Activated naive CD4-positive, alpha-beta T cell treated with anti-CD3 and anti-CD28 coated beads, Interleukin-2, amount 10 ng/mL, durations not matched to agents 5 hours and 36 hours (primary cell): Measurements from ENCODE around the gene RUBCNL. TPM values are rescaled to one million over a fixed set of nuclear protein-coding genes. Genes with fewer than 3 reads are reported as not detected.

ENCODE experiments used
- total RNA-seq, 2 experiments: library from RNA; stranded (reverse); gene quantifications; one replicate each; pipeline ENCODE4 v1.2.3, GENCODE V29; 2021

RUBCNL gene, protein sequence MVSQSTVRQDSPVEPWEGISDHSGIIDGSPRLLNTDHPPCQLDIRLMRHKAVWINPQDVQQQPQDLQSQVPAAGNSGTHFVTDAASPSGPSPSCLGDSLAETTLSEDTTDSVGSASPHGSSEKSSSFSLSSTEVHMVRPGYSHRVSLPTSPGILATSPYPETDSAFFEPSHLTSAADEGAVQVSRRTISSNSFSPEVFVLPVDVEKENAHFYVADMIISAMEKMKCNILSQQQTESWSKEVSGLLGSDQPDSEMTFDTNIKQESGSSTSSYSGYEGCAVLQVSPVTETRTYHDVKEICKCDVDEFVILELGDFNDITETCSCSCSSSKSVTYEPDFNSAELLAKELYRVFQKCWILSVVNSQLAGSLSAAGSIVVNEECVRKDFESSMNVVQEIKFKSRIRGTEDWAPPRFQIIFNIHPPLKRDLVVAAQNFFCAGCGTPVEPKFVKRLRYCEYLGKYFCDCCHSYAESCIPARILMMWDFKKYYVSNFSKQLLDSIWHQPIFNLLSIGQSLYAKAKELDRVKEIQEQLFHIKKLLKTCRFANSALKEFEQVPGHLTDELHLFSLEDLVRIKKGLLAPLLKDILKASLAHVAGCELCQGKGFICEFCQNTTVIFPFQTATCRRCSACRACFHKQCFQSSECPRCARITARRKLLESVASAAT
- under 1 TPM in 1 of 2 experiments, not detected in 1; 0.17 TPM for total RNA-seq

DNA sequence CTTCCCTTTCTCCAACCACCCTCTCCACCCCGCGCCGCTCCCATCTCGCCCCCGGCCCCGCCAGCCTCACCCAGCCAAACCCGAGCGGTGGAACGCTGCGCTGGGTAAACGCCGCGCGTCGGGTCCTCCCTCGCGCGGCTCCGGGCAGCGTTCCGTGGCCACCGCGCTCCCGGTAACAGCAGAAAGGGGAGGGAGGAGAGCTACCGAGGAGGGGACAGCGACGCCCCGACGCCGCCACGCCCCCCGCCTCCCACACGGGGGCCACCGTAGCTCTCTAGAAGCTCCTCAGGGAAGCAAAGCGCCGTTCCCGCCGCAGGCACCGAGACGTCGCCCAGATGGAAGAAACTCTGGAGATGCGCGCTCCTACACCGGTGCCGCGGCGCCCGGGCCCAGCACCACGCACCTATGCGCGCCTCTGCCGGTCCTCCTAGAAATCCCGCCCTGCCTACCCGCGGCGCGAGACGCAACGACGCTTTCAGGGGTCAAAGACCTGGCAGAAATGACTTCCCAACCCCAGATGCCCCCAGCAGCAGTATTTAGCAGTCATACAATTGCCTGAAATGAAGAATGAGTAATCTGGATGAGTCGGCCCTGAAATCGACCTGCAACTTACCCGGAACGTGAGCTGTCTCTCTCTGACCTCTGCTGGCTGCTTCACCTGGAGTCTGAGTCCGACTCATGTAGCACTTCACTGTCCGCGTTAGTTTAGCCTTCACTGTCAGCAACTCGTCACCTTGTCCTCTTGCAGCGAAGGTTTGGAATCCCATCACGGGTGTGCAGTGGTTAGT, at the start of gene RUBCNL:
RUBCNL (minus strand) TSS at position 189 of the 788 bp plus-strand sequence. CDS start 14,777 bp downstream, outside the sequence.

Other genes with a start within 250 kb of the RUBCNL start
- 1,000 to 10,000 TPM; 1,084 to 1,086 TPM for gene LCP1, start 205.1 kb downstream of the RUBCNL start, total RNA-seq
- gene LRRC63, start 175.3 kb downstream of the RUBCNL start, total RNA-seq: under 1 TPM; 0.63 to 0.79 TPM
- gene LRCH1, start 165.9 kb upstream of the RUBCNL start, total RNA-seq: 10 to 100 TPM; 16.8 to 17.3 TPM